ENCODE data around the gene ASAP3.

The ASAP3 gene

DNA sequence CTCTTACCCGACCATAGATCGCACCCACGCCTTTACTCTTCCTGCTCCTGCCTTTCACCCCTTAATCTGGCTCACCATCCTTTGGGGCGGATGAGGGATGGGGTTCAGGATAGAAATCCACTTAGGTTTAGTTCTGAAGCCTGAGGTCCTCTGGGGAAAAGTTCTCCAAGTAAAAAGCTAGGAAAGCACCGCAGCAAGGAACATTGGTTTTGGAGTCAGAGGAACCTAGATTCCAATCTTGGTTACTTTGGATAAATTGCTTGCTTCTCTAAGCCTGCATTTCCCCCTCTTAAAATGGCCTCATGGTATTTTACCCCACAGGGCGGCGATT lies 988 bp upstream of the ASAP3 start:
- no peaks in the 10 kb centered on the region for H3K9me3 ChIP-seq (ENCODE audit: control insufficient read depth, low read depth, low read length)
- no peaks in the 10 kb centered on the region for H3K36me3 ChIP-seq (ENCODE audit: control insufficient read depth, low read depth, low read length)
- H3K4me1 ChIP-seq (ENCODE audit: control insufficient read depth, low read depth, low read length) = peaks cover 4% of the 10 kb centered on the region
- no peak overlapping the region for H3K27ac ChIP-seq (ENCODE audit: low read length)
- H3K27me3 ChIP-seq (ENCODE audit: control insufficient read depth, insufficient read depth, low read length) = peaks cover 19% of the 10 kb centered on the region
- H3K4me3 ChIP-seq (ENCODE audit: low read length) = peak overlapping the region; percentile 59
- H3K9ac ChIP-seq (ENCODE audit: low read length) = no peak overlapping the region

- H3K27ac ChIP-seq (ENCODE audit: low read length) = no peak overlapping the region
These were observed 448 bp upstream of the ASAP3 start for GRCh38 chr1:23484253-23485001.

DNA sequence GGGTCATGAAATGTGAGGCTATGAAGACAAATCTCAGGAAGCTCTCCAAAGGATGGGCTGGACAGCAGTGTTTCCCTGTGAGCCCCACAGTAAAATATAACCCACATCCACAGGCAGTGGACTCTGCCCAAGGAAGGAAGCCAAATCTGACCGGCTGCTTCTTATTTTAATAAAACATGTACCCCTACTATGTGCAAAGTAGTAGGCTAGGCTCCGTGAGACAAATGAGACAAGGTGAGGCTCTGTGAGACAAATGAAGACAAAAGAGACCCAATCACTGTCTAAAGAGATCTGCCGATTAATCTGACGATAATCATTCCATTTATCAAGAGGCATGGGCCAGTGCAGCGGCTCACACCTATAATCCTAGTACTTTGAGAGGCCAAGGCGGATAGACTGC lies 2.1 kb downstream of the ASAP3 start:
- H3K27ac ChIP-seq (ENCODE audit: low read length) = no peak overlapping the region

More at GRCh38 chr1:23484253-23485001, 448 bp upstream of the ASAP3 start:
- Histone ChIP-seq H3K4me3 (ENCODE audit: low read length) (peak overlapping the region; percentile 59), H3K9ac (ENCODE audit: low read length) (no peak overlapping the region), H3K4me1 (ENCODE audit: control insufficient read depth, low read depth, low read length) (peaks cover 4% of the 10 kb centered on the region), H3K9me3 (ENCODE audit: control insufficient read depth, low read depth, low read length) (no peaks in the 10 kb centered on the region), H3K36me3 (ENCODE audit: control insufficient read depth, low read depth, low read length) (no peaks in the 10 kb centered on the region), H3K27me3 (ENCODE audit: control insufficient read depth, insufficient read depth, low read length) (peaks cover 19% of the 10 kb centered on the region)

GRCh38 chr1:23481026-23481597 lies 2.9 kb downstream of the ASAP3 start:
- Histone ChIP-seq H3K4me3 (ENCODE audit: low read length) (no peak overlapping the region), H3K27ac (ENCODE audit: low read length) (no peak overlapping the region), H3K36me3 (ENCODE audit: control insufficient read depth, low read depth, low read length) (no peaks in the 10 kb centered on the region)

More for the DNA sequence above, 2.1 kb downstream of the ASAP3 start:
- Histone ChIP-seq H3K27me3 (ENCODE audit: control insufficient read depth, insufficient read depth, low read length) (peaks cover 19% of the 10 kb centered on the region), H3K9me3 (ENCODE audit: control insufficient read depth, low read depth, low read length) (no peaks in the 10 kb centered on the region), H3K4me1 (ENCODE audit: control insufficient read depth, low read depth, low read length) (peaks cover 4% of the 10 kb centered on the region), H3K36me3 (ENCODE audit: control insufficient read depth, low read depth, low read length) (no peaks in the 10 kb centered on the region), H3K9ac (ENCODE audit: low read length) (no peak overlapping the region), H3K4me3 (ENCODE audit: low read length) (no peak overlapping the region)

DNA sequence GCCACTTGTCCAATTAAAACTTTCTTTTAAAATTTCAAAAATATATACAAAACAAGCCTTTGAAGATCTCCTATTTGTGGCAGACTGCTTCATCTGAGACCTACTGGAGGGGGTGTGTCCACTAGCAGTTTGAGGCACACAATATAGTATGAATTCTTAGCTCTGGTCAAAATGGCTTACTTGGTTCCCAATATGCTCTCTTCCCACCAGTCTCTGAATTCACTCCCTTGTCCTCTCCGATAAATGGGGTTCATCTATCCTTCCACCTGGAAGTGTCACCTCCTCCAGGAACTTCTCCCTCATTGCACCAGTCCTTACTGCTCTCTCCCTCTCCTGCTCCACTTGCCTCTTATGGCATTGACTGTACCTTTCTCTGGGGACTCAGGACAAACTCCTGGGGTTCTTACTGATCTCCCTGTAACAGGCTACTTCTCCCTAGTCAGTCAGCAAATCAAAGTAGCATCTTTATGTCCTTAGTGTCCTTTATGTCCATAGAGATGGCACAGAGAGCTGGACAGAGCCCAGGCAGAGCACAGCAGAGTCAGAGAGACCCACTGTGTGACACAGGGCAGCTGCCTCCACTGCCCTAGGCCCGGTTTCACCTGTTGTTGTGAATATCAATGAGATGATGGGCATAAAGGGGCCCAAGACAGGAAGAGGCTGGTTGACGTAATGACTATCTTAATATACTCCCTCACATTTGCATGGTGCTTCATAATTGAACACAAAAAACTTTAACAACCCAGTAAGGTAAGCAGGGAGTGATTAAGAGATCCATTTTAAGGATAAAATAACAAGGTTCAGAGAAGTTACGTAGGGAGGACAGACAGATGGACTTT lies 3.6 kb downstream of the ASAP3 start:
- Histone ChIP-seq H3K36me3 (ENCODE audit: control insufficient read depth, low read depth, low read length) (no peaks in the 10 kb centered on the region), H3K9ac (ENCODE audit: low read length) (no peak overlapping the region), H3K4me3 (ENCODE audit: low read length) (no peak overlapping the region), H3K9me3 (ENCODE audit: control insufficient read depth, low read depth, low read length) (no peaks in the 10 kb centered on the region), H3K27ac (ENCODE audit: low read length) (no peak overlapping the region), H3K4me1 (ENCODE audit: control insufficient read depth, low read depth, low read length) (peaks cover 4% of the 10 kb centered on the region), H3K27me3 (ENCODE audit: control insufficient read depth, insufficient read depth, low read length) (peaks cover 10% of the 10 kb centered on the region)

More at GRCh38 chr1:23481026-23481597, 2.9 kb downstream of the ASAP3 start:
- H3K9me3 ChIP-seq (ENCODE audit: control insufficient read depth, low read depth, low read length) = no peaks in the 10 kb centered on the region
- H3K4me1 ChIP-seq (ENCODE audit: control insufficient read depth, low read depth, low read length) = peaks cover 4% of the 10 kb centered on the region
- H3K9ac ChIP-seq (ENCODE audit: low read length) = no peak overlapping the region
- H3K27me3 ChIP-seq (ENCODE audit: control insufficient read depth, insufficient read depth, low read length) = peaks cover 17% of the 10 kb centered on the region

GRCh38 chr1:23479666-23479941 lies 4.4 kb downstream of the ASAP3 start:
- Histone ChIP-seq H3K27ac (ENCODE audit: low read length) (no peak overlapping the region), H3K4me1 (ENCODE audit: control insufficient read depth, low read depth, low read length) (peaks cover 4% of the 10 kb centered on the region), H3K36me3 (ENCODE audit: control insufficient read depth, low read depth, low read length) (no peaks in the 10 kb centered on the region)

GRCh38 chr1:23478896-23479665 lies 4.9 kb downstream of the ASAP3 start:
- peaks cover 5% of the 10 kb centered on the region for H3K27me3 ChIP-seq (ENCODE audit: control insufficient read depth, insufficient read depth, low read length)
- no peaks in the 10 kb centered on the region for H3K36me3 ChIP-seq (ENCODE audit: control insufficient read depth, low read depth, low read length)
- no peaks in the 10 kb centered on the region for H3K9me3 ChIP-seq (ENCODE audit: control insufficient read depth, low read depth, low read length)
- no peak overlapping the region for H3K9ac ChIP-seq (ENCODE audit: low read length)
- peaks cover 4% of the 10 kb centered on the region for H3K4me1 ChIP-seq (ENCODE audit: control insufficient read depth, low read depth, low read length)
- H3K4me3 ChIP-seq (ENCODE audit: low read length) = no peak overlapping the region
- no peak overlapping the region for H3K27ac ChIP-seq (ENCODE audit: low read length)

More at GRCh38 chr1:23479666-23479941, 4.4 kb downstream of the ASAP3 start:
- Histone ChIP-seq H3K4me3 (ENCODE audit: low read length) (no peak overlapping the region), H3K9ac (ENCODE audit: low read length) (no peak overlapping the region), H3K9me3 (ENCODE audit: control insufficient read depth, low read depth, low read length) (no peaks in the 10 kb centered on the region), H3K27me3 (ENCODE audit: control insufficient read depth, insufficient read depth, low read length) (peaks cover 5% of the 10 kb centered on the region)

- Histone ChIP-seq H3K36me3 (ENCODE audit: control insufficient read depth, low read depth, low read length) (no peaks in the 10 kb centered on the region), H3K9me3 (ENCODE audit: control insufficient read depth, low read depth, low read length) (no peaks in the 10 kb centered on the region), H3K4me1 (ENCODE audit: control insufficient read depth, low read depth, low read length) (no peaks in the 10 kb centered on the region), H3K9ac (ENCODE audit: low read length) (no peak overlapping the region), H3K4me3 (ENCODE audit: low read length) (no peak overlapping the region), H3K27ac (ENCODE audit: low read length) (no peak overlapping the region), H3K27me3 (ENCODE audit: control insufficient read depth, insufficient read depth, low read length) (no peaks in the 10 kb centered on the region)
These were observed 6.4 kb downstream of the ASAP3 start for GRCh38 chr1:23477359-23478144.

GRCh38 chr1:23475641-23476040 lies 8.3 kb downstream of the ASAP3 start:
- Histone ChIP-seq H3K9me3 (ENCODE audit: control insufficient read depth, low read depth, low read length) (no peaks in the 10 kb centered on the region), H3K4me3 (ENCODE audit: low read length) (no peak overlapping the region), H3K36me3 (ENCODE audit: control insufficient read depth, low read depth, low read length) (no peaks in the 10 kb centered on the region), H3K9ac (ENCODE audit: low read length) (no peak overlapping the region), H3K27ac (ENCODE audit: low read length) (no peak overlapping the region), H3K27me3 (ENCODE audit: control insufficient read depth, insufficient read depth, low read length) (no peaks in the 10 kb centered on the region), H3K4me1 (ENCODE audit: control insufficient read depth, low read depth, low read length) (no peaks in the 10 kb centered on the region)

- Histone ChIP-seq H3K4me3 (ENCODE audit: low read length) (no peak overlapping the region), H3K9me3 (ENCODE audit: control insufficient read depth, low read depth, low read length) (no peaks in the 10 kb centered on the region), H3K4me1 (ENCODE audit: control insufficient read depth, low read depth, low read length) (no peaks in the 10 kb centered on the region), H3K27ac (ENCODE audit: low read length) (no peak overlapping the region), H3K9ac (ENCODE audit: low read length) (no peak overlapping the region), H3K36me3 (ENCODE audit: control insufficient read depth, low read depth, low read length) (no peaks in the 10 kb centered on the region), H3K27me3 (ENCODE audit: control insufficient read depth, insufficient read depth, low read length) (no peaks in the 10 kb centered on the region)
These were observed 8.8 kb downstream of the ASAP3 start for GRCh38 chr1:23475134-23475628.

Data from iPS-18a (cell line).